HG03558 (cell line): Measurements from ENCODE around the gene TMEM242.
"Not testable (repeated sequence)": the region's sequence is repeated elsewhere in the genome, so short reads cannot be mapped to it uniquely, and the experiment has no call there.

Experiments used
- ATAC-seq: cut with Tn5 transposase; IDR thresholded peaks from one replicate; pipeline ENCODE4 v1.9.1; 2021; ENCODE audit warnings: moderate number of reproducible peaks; ENCODE audit not compliant: unreplicated experiment; ENCODE audit errors: extremely low read depth

The TMEM242 gene

GRCh38 chr6:157325069-157325805, 1.9 kb upstream of the TMEM242 start:
- ATAC-seq, result no peak

GRCh38 chr6:157323966-157324300, 614 bp upstream of the TMEM242 start:
- peak; percentile 19 for ATAC-seq

- no peak for ATAC-seq
Observed at GRCh38 chr6:157322792-157323254, 496 bp downstream of the TMEM242 start.

GRCh38 chr6:157316871-157317814, 6.2 kb downstream of the TMEM242 start:
- no peak for ATAC-seq

- no peak for ATAC-seq
Observed at GRCh38 chr6:157314705-157315321, 8.5 kb downstream of the TMEM242 start.

- ATAC-seq, result no peak
Observed at GRCh38 chr6:157313531-157314467, 9.5 kb downstream of the TMEM242 start.

GRCh38 chr6:157312757-157313156, 10.6 kb downstream of the TMEM242 start:
- ATAC-seq, result no peak

- ATAC-seq, result not testable (repeated sequence)
Observed at GRCh38 chr6:157310693-157311092, 12.6 kb downstream of the TMEM242 start.

- no peak for ATAC-seq
Observed at GRCh38 chr6:157307661-157308060, 15.7 kb downstream of the TMEM242 start.

GRCh38 chr6:157305670-157306653, 17.4 kb downstream of the TMEM242 start:
- no peak for ATAC-seq

GRCh38 chr6:157304899-157305663, 18.2 kb downstream of the TMEM242 start:
- ATAC-seq, result no peak

- no peak for ATAC-seq
Observed at GRCh38 chr6:157302736-157303135, 20.6 kb downstream of the TMEM242 start.

GRCh38 chr6:157300436-157300835, 22.9 kb downstream of the TMEM242 start:
- ATAC-seq, result no peak

- no peak for ATAC-seq
Observed at GRCh38 chr6:157300006-157300405, 23.3 kb downstream of the TMEM242 start.

GRCh38 chr6:157298216-157298724, 25.0 kb downstream of the TMEM242 start:
- ATAC-seq, result no peak

GRCh38 chr6:157294654-157295053, 28.7 kb downstream of the TMEM242 start:
- no peak for ATAC-seq

- no peak for ATAC-seq
Observed at GRCh38 chr6:157293780-157294179, 29.5 kb downstream of the TMEM242 start.

- ATAC-seq, result no peak
Observed at GRCh38 chr6:157292202-157292601, 31.1 kb downstream of the TMEM242 start.
